ENCODE results near the gene ATAD3A.

DNA sequence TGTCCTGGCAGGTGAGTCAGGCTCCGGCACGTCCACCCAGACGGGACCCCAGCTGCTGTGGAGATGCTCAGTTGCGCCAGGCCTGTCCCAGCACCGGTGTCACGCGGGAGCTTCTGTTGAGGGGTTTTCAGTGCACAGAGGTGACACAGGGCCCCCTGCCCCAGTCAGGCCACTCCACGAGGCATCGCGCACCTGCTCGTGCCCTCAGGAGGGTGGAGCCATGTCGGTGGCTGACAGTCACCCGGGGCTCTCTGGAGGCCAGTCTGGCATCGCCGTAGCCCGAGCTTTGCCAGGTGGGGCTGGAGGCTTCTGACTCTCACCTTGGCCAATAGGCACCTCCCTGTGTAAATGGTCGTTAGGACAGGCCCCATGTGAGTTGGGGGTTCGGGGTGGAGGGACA lies 17.4 kb downstream of the ATAD3A start:
- no peak for TF ChIP-seq EP300 (conservative IDR thresholded peaks at IDR 0.05; ENCODE audit: poor library complexity, severe bottlenecking)
- TF ChIP-seq, protein P1, sequence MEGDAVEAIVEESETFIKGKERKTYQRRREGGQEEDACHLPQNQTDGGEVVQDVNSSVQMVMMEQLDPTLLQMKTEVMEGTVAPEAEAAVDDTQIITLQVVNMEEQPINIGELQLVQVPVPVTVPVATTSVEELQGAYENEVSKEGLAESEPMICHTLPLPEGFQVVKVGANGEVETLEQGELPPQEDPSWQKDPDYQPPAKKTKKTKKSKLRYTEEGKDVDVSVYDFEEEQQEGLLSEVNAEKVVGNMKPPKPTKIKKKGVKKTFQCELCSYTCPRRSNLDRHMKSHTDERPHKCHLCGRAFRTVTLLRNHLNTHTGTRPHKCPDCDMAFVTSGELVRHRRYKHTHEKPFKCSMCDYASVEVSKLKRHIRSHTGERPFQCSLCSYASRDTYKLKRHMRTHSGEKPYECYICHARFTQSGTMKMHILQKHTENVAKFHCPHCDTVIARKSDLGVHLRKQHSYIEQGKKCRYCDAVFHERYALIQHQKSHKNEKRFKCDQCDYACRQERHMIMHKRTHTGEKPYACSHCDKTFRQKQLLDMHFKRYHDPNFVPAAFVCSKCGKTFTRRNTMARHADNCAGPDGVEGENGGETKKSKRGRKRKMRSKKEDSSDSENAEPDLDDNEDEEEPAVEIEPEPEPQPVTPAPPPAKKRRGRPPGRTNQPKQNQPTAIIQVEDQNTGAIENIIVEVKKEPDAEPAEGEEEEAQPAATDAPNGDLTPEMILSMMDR (IDR thresholded peaks at IDR 0.05; ENCODE audit: poor library complexity, severe bottlenecking) = no peak
